A549 (cell line): ENCODE results near the gene ARHGAP40. TPM values are rescaled to one million over a fixed set of nuclear protein-coding genes. Genes with fewer than 3 reads are reported as not detected.

Experiments used
- ATAC-seq, 2 experiments: fragments of 200-7000 bp in 1 of 2; fragments of >200 bp in 1 of 2; cut with Nextera tagmentation in 1 of 2; cut with Tn5 transposase in 1 of 2; 3 replicates each; pipeline versions ENCODE4 v1.8.0 to v1.9.1; 2018 to 2020; ENCODE audit warnings: mild to moderate bottlenecking in 1 of 2, moderate library complexity in 1 of 2
- CTCF ChIA-PET: fragments of 300-600 bp; sonication (Branson Sonifier 250); formaldehyde crosslinking; extraction: SDS; loops from one replicate; lab custom pipeline; 2021; ENCODE audit warnings: antibody characterized with exemption, inconsistent platforms; lab: Yijun Ruan, JAX
- POLR2A ChIA-PET: fragments of 350-600 bp; formaldehyde crosslinking; extraction: SDS; loops from one replicate; lab custom pipeline; 2021; ENCODE audit warnings: antibody characterized with exemption, inconsistent platforms; lab: Yijun Ruan, JAX
- DNase-seq, 2 experiments: peaks; one replicate each; pipeline versions ENCODE4 v3.0.0 to v3.0.0-alpha.2; 2011 to 2016; ENCODE audit warnings: low read depth in 1 of 2, low spot score in 1 of 2
- FAIRE-seq: peaks from 2 replicates; lab custom pipeline; 2011; peaks lifted over from hg19 to GRCh38; lab: Jason Lieb, UNC
- H3K27ac ChIP-seq, 2 experiments: fragments of >200 bp; sonication (Bioruptor Twin); formaldehyde crosslinking; 3 replicates each; pipeline ENCODE4 v1.5.1; 2016 to 2017
- H3K4me1 ChIP-seq: fragments of >200 bp; sonication (Bioruptor Twin); formaldehyde crosslinking; 3 replicates; pipeline ENCODE4 v1.6.1; 2016
- H3K4me2 ChIP-seq: fragments of >200 bp; sonication (Bioruptor Twin); formaldehyde crosslinking; 3 replicates; pipeline ENCODE4 v1.6.1; 2016
- H3K4me3 ChIP-seq: fragments of >200 bp; sonication (Bioruptor Twin); formaldehyde crosslinking; 3 replicates; pipeline ENCODE4 v1.5.1; 2016
- H3K9me3 ChIP-seq: fragments of >200 bp; sonication (Bioruptor Twin); formaldehyde crosslinking; 3 replicates; pipeline ENCODE4 v1.6.1; 2016
- BHLHE40 ChIP-seq: IDR thresholded peaks from 2 replicates; pipeline ENCODE4 v1.6.1; 2012; ENCODE audit warnings: low read depth, low read length, inconsistent platforms
- CBX2 ChIP-seq: fragments of 200-600 bp; sonication (generic); IDR thresholded peaks from 2 replicates; pipeline ENCODE4 v1.6.1; 2016; ENCODE audit warnings: low read depth, mild to moderate bottlenecking, borderline replicate concordance
- CBX8 ChIP-seq: fragments of 200-600 bp; sonication (generic); IDR thresholded peaks from 2 replicates; pipeline ENCODE4 v1.6.1; 2016
- CHD2 ChIP-seq: fragments of 150-350 bp; IDR thresholded peaks from 2 replicates; pipeline ENCODE4 v1.6.1; 2014; ENCODE audit warnings: low read length; ENCODE audit not compliant: partially characterized antibody
- EHMT2 ChIP-seq: fragments of 200-600 bp; sonication (generic); IDR thresholded peaks from 2 replicates; pipeline ENCODE4 v1.6.1; 2016; ENCODE audit warnings: antibody characterized with exemption, low read depth, mild to moderate bottlenecking, moderate library complexity
- EP300 ChIP-seq, 2 experiments: fragments of >200 bp; sonication (Bioruptor Twin); formaldehyde crosslinking; IDR thresholded peaks; 2 replicates in 1 of 2; 3 replicates in 1 of 2; pipeline ENCODE4 v1.6.1; 2016 to 2017
- FOXS1 ChIP-seq: fragments of 250-450 bp; sonication (Bioruptor Pico); IDR thresholded peaks from 2 replicates; pipeline ENCODE4 v1.5.0; 2020; ENCODE audit warnings: mild to moderate bottlenecking, moderate library complexity
- GATA3 ChIP-seq: IDR thresholded peaks from 2 replicates; pipeline ENCODE4 v1.6.1; 2012; ENCODE audit warnings: borderline replicate concordance
- HES2 ChIP-seq: fragments of >200 bp; sonication (Bioruptor Twin); formaldehyde crosslinking; IDR thresholded peaks from 2 replicates; pipeline ENCODE4 v1.6.1; 2016
- HOXB5 ChIP-seq: fragments of 250-450 bp; sonication (Bioruptor Pico); IDR thresholded peaks from 2 replicates; pipeline ENCODE4 v1.5.0; 2020; ENCODE audit warnings: mild to moderate bottlenecking, moderate library complexity
- MYC ChIP-seq: IDR thresholded peaks from 2 replicates; pipeline ENCODE4 v1.6.1; 2012; ENCODE audit warnings: mild to moderate bottlenecking, inconsistent platforms, low read length, improper control_type of control experiment, borderline replicate concordance
- NR3C1 ChIP-seq: fragments of >200 bp; sonication (Bioruptor Twin); formaldehyde crosslinking; IDR thresholded peaks from 3 replicates; pipeline ENCODE4 v1.6.1; 2017
- PHF8 ChIP-seq: fragments of 200-600 bp; sonication (generic); IDR thresholded peaks from 2 replicates; pipeline ENCODE4 v1.6.1; 2016; ENCODE audit warnings: low read depth, mild to moderate bottlenecking, antibody characterized with exemption, moderate library complexity, borderline replicate concordance
- RARB ChIP-seq: fragments of 250-450 bp; sonication (Bioruptor Pico); IDR thresholded peaks from 2 replicates; pipeline ENCODE4 v1.8.0; 2021; ENCODE audit warnings: mild to moderate bottlenecking, moderate library complexity
- RCOR1 ChIP-seq: fragments of 150-350 bp; IDR thresholded peaks from 2 replicates; pipeline ENCODE4 v1.6.1; 2014; ENCODE audit warnings: antibody characterized with exemption, low read length, low read depth
- TP53 ChIP-seq: fragments of 250-450 bp; sonication (Bioruptor Pico); IDR thresholded peaks from 2 replicates; pipeline ENCODE4 v1.5.0; 2021; ENCODE audit warnings: mild to moderate bottlenecking, moderate library complexity
- ZC3H11A ChIP-seq: fragments of 450-650 bp; IDR thresholded peaks from 2 replicates; pipeline ENCODE4 v1.6.1; 2014; ENCODE audit warnings: antibody characterized with exemption, mild to moderate bottlenecking
- ZFP36 ChIP-seq: fragments of 450-650 bp; IDR thresholded peaks from 2 replicates; pipeline ENCODE4 v1.6.1; 2014; ENCODE audit warnings: borderline replicate concordance; ENCODE audit not compliant: partially characterized antibody
- WGBS: methylation state at CpG from one replicate; pipeline ENCODE4 v1.1.6; 2017; ENCODE audit errors: missing lambda C conversion rate; 5-methylcytosine and 5-hydroxymethylcytosine counted together
- polyA plus RNA-seq, 4 experiments: library from polyadenylated mRNA; depleted of rRNA in 3 of 4; stranded (reverse); fragments of >200 nt; fragmentation: RNase III in 1 of 4; extraction: RNeasy Plus Mini Kit Qiagen cat#74134 plus additional on column Dnase treatment in 1 of 4; gene quantifications; 2 replicates in 3 of 4; 3 replicates in 1 of 4; pipeline ENCODE4 v1.2.3, GENCODE V29; 2011 to 2017
- TF ChIP-seq, protein P1 (sequence below): fragments of >200 bp; sonication (Bioruptor Twin); formaldehyde crosslinking; IDR thresholded peaks from 3 replicates; pipeline ENCODE4 v1.5.1; 2016
- TF ChIP-seq, protein P2 (sequence below): fragments of 450-650 bp; IDR thresholded peaks from 2 replicates; pipeline ENCODE4 v1.6.1; 2014; ENCODE audit warnings: antibody characterized with exemption
- TF ChIP-seq, protein P3 (sequence below): fragments of 150-350 bp; IDR thresholded peaks from 2 replicates; pipeline ENCODE4 v1.6.1; 2014; ENCODE audit warnings: low read depth, mild to moderate bottlenecking, low read length
- TF ChIP-seq, protein P4 (sequence below): IDR thresholded peaks from 2 replicates; pipeline ENCODE4 v1.6.1; 2012

Gene ARHGAP40
- polyA plus RNA-seq, 2 of the 4 experiments (the other 2 are of a cell fraction) = not detected

DNA sequence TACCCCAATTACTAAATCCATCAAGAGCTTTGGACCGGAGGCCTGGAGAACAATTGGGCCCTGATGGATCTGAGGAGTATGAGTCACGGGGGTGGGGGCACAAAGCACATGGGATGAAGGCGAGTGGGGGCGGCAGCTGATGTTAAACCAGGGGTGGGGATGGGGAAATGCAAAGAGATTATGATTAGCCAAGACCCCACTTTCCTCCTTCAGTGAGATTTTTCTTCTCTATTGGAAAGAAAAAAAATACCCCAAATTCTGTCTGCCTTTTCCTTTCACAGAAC lies 57.9 kb downstream of the ARHGAP40 start:
- H3K4me2 ChIP-seq = no peak overlapping the region
- 23% methylated on average over 4 of the region's 4 CpGs for WGBS
- no peaks in the 10 kb centered on the region for H3K4me1 ChIP-seq
- DNase-seq (no peak), ATAC-seq (no peak), FAIRE-seq (no peak)
- ChIA-PET CTCF (interaction anchor here (0.7 to 4.7 kb wide), 17 partner anchors 11 to 235 kb away, joined by 3 to 71 read pairs (median 6); partner anchors contain the start of gene PPP1R16B), POLR2A (no interaction called here)
- no peaks in the 10 kb centered on the region for H3K9me3 ChIP-seq
- H3K4me3 ChIP-seq = no peak overlapping the region
- TF ChIP-seq MYC (no peak), CHD2 (no peak), EP300 (IDR thresholded peaks at IDR 0.05) (no peak), HES2 (no peak), RARB (CRISPR knock-in tag) (no peak), RCOR1 (no peak), EHMT2 (no peak), TP53 (CRISPR knock-in tag) (no peak), ZFP36 (no peak), GATA3 (no peak)
- TF ChIP-seq, protein P1, sequence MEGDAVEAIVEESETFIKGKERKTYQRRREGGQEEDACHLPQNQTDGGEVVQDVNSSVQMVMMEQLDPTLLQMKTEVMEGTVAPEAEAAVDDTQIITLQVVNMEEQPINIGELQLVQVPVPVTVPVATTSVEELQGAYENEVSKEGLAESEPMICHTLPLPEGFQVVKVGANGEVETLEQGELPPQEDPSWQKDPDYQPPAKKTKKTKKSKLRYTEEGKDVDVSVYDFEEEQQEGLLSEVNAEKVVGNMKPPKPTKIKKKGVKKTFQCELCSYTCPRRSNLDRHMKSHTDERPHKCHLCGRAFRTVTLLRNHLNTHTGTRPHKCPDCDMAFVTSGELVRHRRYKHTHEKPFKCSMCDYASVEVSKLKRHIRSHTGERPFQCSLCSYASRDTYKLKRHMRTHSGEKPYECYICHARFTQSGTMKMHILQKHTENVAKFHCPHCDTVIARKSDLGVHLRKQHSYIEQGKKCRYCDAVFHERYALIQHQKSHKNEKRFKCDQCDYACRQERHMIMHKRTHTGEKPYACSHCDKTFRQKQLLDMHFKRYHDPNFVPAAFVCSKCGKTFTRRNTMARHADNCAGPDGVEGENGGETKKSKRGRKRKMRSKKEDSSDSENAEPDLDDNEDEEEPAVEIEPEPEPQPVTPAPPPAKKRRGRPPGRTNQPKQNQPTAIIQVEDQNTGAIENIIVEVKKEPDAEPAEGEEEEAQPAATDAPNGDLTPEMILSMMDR = no peak
- TF ChIP-seq, protein P2, sequence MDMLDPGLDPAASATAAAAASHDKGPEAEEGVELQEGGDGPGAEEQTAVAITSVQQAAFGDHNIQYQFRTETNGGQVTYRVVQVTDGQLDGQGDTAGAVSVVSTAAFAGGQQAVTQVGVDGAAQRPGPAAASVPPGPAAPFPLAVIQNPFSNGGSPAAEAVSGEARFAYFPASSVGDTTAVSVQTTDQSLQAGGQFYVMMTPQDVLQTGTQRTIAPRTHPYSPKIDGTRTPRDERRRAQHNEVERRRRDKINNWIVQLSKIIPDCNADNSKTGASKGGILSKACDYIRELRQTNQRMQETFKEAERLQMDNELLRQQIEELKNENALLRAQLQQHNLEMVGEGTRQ = no peak
- TF ChIP-seq, protein P3, sequence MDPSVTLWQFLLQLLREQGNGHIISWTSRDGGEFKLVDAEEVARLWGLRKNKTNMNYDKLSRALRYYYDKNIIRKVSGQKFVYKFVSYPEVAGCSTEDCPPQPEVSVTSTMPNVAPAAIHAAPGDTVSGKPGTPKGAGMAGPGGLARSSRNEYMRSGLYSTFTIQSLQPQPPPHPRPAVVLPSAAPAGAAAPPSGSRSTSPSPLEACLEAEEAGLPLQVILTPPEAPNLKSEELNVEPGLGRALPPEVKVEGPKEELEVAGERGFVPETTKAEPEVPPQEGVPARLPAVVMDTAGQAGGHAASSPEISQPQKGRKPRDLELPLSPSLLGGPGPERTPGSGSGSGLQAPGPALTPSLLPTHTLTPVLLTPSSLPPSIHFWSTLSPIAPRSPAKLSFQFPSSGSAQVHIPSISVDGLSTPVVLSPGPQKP = no peak
- no peak overlapping the region for H3K27ac ChIP-seq

- 46% methylated on average over 1 of the region's 1 CpG for WGBS
- FAIRE-seq (no peak), ATAC-seq (no peak), DNase-seq (no peak)
- POLR2A ChIA-PET = no interaction called here
- no peak overlapping the region for H3K4me3 ChIP-seq
- no peaks in the 10 kb centered on the region for H3K4me1 ChIP-seq
- CTCF ChIA-PET = interaction anchor here (1.0 to 4.7 kb wide), 8 partner anchors 9 to 91 kb away, joined by 3 to 71 read pairs (median 8); no protein-coding TSS in a partner anchor
- H3K27ac ChIP-seq = no peak overlapping the region
- H3K9me3 ChIP-seq = no peaks in the 10 kb centered on the region
- TF ChIP-seq, protein P4, sequence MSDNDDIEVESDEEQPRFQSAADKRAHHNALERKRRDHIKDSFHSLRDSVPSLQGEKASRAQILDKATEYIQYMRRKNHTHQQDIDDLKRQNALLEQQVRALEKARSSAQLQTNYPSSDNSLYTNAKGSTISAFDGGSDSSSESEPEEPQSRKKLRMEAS = no peak
- TF ChIP-seq MYC (no peak), HOXB5 (CRISPR knock-in tag) (no peak), EHMT2 (no peak), RCOR1 (no peak), PHF8 (no peak), NR3C1 (no peak), CBX8 (no peak), BHLHE40 (no peak), CBX2 (no peak), FOXS1 (CRISPR knock-in tag) (no peak), ZC3H11A (no peak)
- H3K4me2 ChIP-seq = no peak overlapping the region
Measured at GRCh38 chr20:38660429-38660828, 58.8 kb downstream of the ARHGAP40 start.
